ENCODE results near the gene RILP. TPM values are rescaled to one million over a fixed set of nuclear protein-coding genes. Genes with fewer than 3 reads are reported as not detected.

The RILP gene
- total RNA-seq, 4 donors from 2014 or later = 17.0 to 32.7 (median 19.5) TPM

GRCh38 chr17:1624650-1625049 is 25.0 kb downstream of the RILP start:
- no peak for DNase-seq (ENCODE audit: low spot score in 2 of 2)
- intact Hi-C loops (cut with DNase I; ENCODE audit: low total_unique reads) = loop anchor here (10.0 kb wide), 1 partner anchor 260 kb away; no protein-coding TSS in a partner anchor
- TF ChIP-seq POLR2A (IDR thresholded peaks at IDR 0.05) (no peak), CTCF (IDR thresholded peaks at IDR 0.05) (no peak)
- H3K4me3 ChIP-seq (ENCODE audit: low read depth, poor library complexity, severe bottlenecking) = no peak overlapping the region
- WGBS, 2 donors = 87 to 89% methylated on average over 12 of the region's 12 CpGs

- DNase-seq (ENCODE audit: low spot score in 2 of 2) = no peak
- 87 to 90% methylated on average over 14 of the region's 14 CpGs for WGBS, 2 donors
- H3K4me3 ChIP-seq (ENCODE audit: low read depth, poor library complexity, severe bottlenecking) = no peak overlapping the region
- TF ChIP-seq POLR2A (IDR thresholded peaks at IDR 0.05) = no peak
- TF ChIP-seq CTCF (IDR thresholded peaks at IDR 0.05) = no peak
- intact Hi-C loops (cut with DNase I; ENCODE audit: low total_unique reads) = loop anchor here (10.0 kb wide), 1 partner anchor 258 kb away; no protein-coding TSS in a partner anchor
Measured at GRCh38 chr17:1623057-1623630, 26.5 kb downstream of the RILP start.

GRCh38 chr17:1621273-1621954 is 28.3 kb downstream of the RILP start:
- no peak for DNase-seq (ENCODE audit: low spot score in 2 of 2)
- intact Hi-C loops (cut with DNase I; ENCODE audit: low total_unique reads) = loop anchor here (10.0 kb wide), 1 partner anchor 257 kb away; no protein-coding TSS in a partner anchor
- TF ChIP-seq POLR2A (IDR thresholded peaks at IDR 0.05) = no peak
- no peak for TF ChIP-seq CTCF (IDR thresholded peaks at IDR 0.05)
- H3K4me3 ChIP-seq (ENCODE audit: low read depth, poor library complexity, severe bottlenecking) = no peak overlapping the region
- 84% methylated on average over 17 to 22 of the region's 22 CpGs for WGBS, 2 donors

GRCh38 chr17:1620486-1620885 is 29.2 kb downstream of the RILP start:
- no peak for TF ChIP-seq CTCF (IDR thresholded peaks at IDR 0.05)
- no peak for TF ChIP-seq POLR2A (IDR thresholded peaks at IDR 0.05)
- intact Hi-C loops (cut with DNase I; ENCODE audit: low total_unique reads) = loop anchor here (10.0 kb wide), 1 partner anchor 256 kb away; no protein-coding TSS in a partner anchor
- DNase-seq (ENCODE audit: low spot score in 2 of 2) = no peak
- H3K4me3 ChIP-seq (ENCODE audit: low read depth, poor library complexity, severe bottlenecking) = no peak overlapping the region
- WGBS, 2 donors = 84 to 93% methylated on average over 12 to 13 of the region's 13 CpGs

GRCh38 chr17:1617620-1618174 is 32.0 kb downstream of the RILP start:
- no peak overlapping the region for H3K4me3 ChIP-seq (ENCODE audit: low read depth, poor library complexity, severe bottlenecking)
- TF ChIP-seq POLR2A (IDR thresholded peaks at IDR 0.05) (no peak), CTCF (IDR thresholded peaks at IDR 0.05) (no peak)
- peak in 1 of 2 donors; percentile 47 for DNase-seq (ENCODE audit: low spot score in 2 of 2)
- intact Hi-C loops (cut with DNase I; ENCODE audit: low total_unique reads) = no loop called here
- 28 to 56% methylated on average over 20 of the region's 20 CpGs for WGBS, 2 donors

All from lower leg skin (tissue), 4 donors.